Neuronal stem cell (in vitro differentiated cells): Measurements from ENCODE around the gene AFF4. TPM values are rescaled to one million over a fixed set of nuclear protein-coding genes. Genes with fewer than 3 reads are reported as not detected.
"Not testable (repeated sequence)": the region's sequence is repeated elsewhere in the genome, so short reads cannot be mapped to it uniquely, and the experiment has no call there.

Source experiments
- DNase-seq: peaks from one replicate; pipeline ENCODE4 v3.0.0-alpha.2; 2013; ENCODE audit warnings: low spot score
- H2AFZ ChIP-seq: one replicate; pipeline ENCODE4 v1.6.1; 2013; ENCODE audit warnings: mild to moderate bottlenecking, low read length, inconsistent platforms
- H2AK5ac ChIP-seq: 2 replicates; pipeline ENCODE4 v1.6.1; 2013; ENCODE audit warnings: low read depth, mild to moderate bottlenecking, inconsistent platforms, low read length, moderate library complexity, mixed read lengths
- H2BK120ac ChIP-seq: 2 replicates; pipeline ENCODE4 v1.6.1; 2013; ENCODE audit warnings: low read depth, mild to moderate bottlenecking, inconsistent platforms, low read length, moderate library complexity, mixed read lengths
- H2BK12ac ChIP-seq: one replicate; pipeline ENCODE4 v1.6.1; 2013; ENCODE audit warnings: low read length, inconsistent platforms
- H2BK15ac ChIP-seq: 2 replicates; pipeline ENCODE4 v1.6.1; 2013; ENCODE audit warnings: mild to moderate bottlenecking, low read length, inconsistent platforms, mixed read lengths
- H2BK5ac ChIP-seq: one replicate; pipeline ENCODE4 v1.6.1; 2013; ENCODE audit warnings: inconsistent platforms, mild to moderate bottlenecking, low read length, moderate library complexity
- H3K14ac ChIP-seq: one replicate; pipeline ENCODE4 v1.6.1; 2013; ENCODE audit warnings: low read length, inconsistent platforms
- H3K18ac ChIP-seq: 2 replicates; pipeline ENCODE4 v1.6.1; 2013; ENCODE audit warnings: low read length, inconsistent platforms
- H3K23ac ChIP-seq: 2 replicates; pipeline ENCODE4 v1.6.1; 2013; ENCODE audit warnings: low read depth, mild to moderate bottlenecking, mixed read lengths, low read length, inconsistent platforms; ENCODE audit not compliant: poor library complexity
- H3K27ac ChIP-seq: replicated peaks from 3 replicates; pipeline ENCODE4 v1.5.1; 2013; ENCODE audit warnings: low read length, inconsistent platforms
- H3K27me3 ChIP-seq, 3 experiments: 2 replicates each; pipeline ENCODE4 v1.6.1; 2013; ENCODE audit warnings: low read length in 3 of 3, mild to moderate bottlenecking in 2 of 3, inconsistent platforms in 1 of 3, low read depth in 1 of 3, mixed read lengths in 1 of 3, moderate library complexity in 1 of 3; ENCODE audit not compliant: control insufficient read depth in 3 of 3, insufficient read depth in 3 of 3
- H3K36me3 ChIP-seq, 2 donors: replicated peaks in 1 of 2; 2 replicates each; pipeline ENCODE4 v1.6.1; 2013; ENCODE audit warnings: low read length in 2 of 2; ENCODE audit not compliant: control insufficient read depth in 2 of 2, insufficient read depth in 2 of 2
- H3K4ac ChIP-seq: 2 replicates; pipeline ENCODE4 v1.6.1; 2013; ENCODE audit warnings: inconsistent platforms, mild to moderate bottlenecking, low read length, moderate library complexity
- H3K4me1 ChIP-seq, 2 donors: 1 replicate in 1 of 2; 2 replicates in 1 of 2; pipeline ENCODE4 v1.6.1; 2013; ENCODE audit warnings: low read length in 2 of 2, low read depth in 1 of 2; ENCODE audit not compliant: control insufficient read depth in 2 of 2, insufficient read depth in 1 of 2
- H3K4me2 ChIP-seq: one replicate; pipeline ENCODE4 v1.6.1; 2013; ENCODE audit warnings: mild to moderate bottlenecking, low read length, inconsistent platforms; ENCODE audit not compliant: insufficient read depth, poor library complexity, severe bottlenecking
- H3K4me3 ChIP-seq, 2 donors: 2 replicates each; pipeline ENCODE4 v1.5.1; 2013; ENCODE audit warnings: low read length in 2 of 2, mild to moderate bottlenecking in 2 of 2, inconsistent platforms in 1 of 2, moderate library complexity in 1 of 2
- H3K79me1 ChIP-seq: one replicate; pipeline ENCODE4 v1.6.1; 2013; ENCODE audit warnings: low read depth, mild to moderate bottlenecking, inconsistent platforms, low read length, moderate library complexity
- H3K9ac ChIP-seq: one replicate; pipeline ENCODE4 v1.6.1; 2013; ENCODE audit warnings: mild to moderate bottlenecking, low read depth, low read length, inconsistent platforms; ENCODE audit not compliant: poor library complexity
- H3K9me3 ChIP-seq, 2 donors: replicated peaks in 1 of 2; 2 replicates each; pipeline versions ENCODE3 to v1.6.1; 2013; ENCODE audit warnings: low read length in 2 of 2, mild to moderate bottlenecking in 2 of 2, inconsistent platforms in 1 of 2, low read depth in 1 of 2, mixed read lengths in 1 of 2, moderate library complexity in 1 of 2; ENCODE audit not compliant: control insufficient read depth in 2 of 2, insufficient read depth in 1 of 2
- H4K8ac ChIP-seq: one replicate; pipeline ENCODE4 v1.6.1; 2013; ENCODE audit warnings: low read depth, mild to moderate bottlenecking, inconsistent platforms, low read length, moderate library complexity
- H4K91ac ChIP-seq: one replicate; pipeline ENCODE4 v1.6.1; 2013; ENCODE audit warnings: low read length, low read depth, mild to moderate bottlenecking, inconsistent platforms; ENCODE audit not compliant: poor library complexity
- WGBS, 2 donors: extraction: QIAGEN DNeasy Blood & Tissue Kit; methylation state at CpG; one replicate each; pipeline ENCODE4 v1.1.7; 2013; ENCODE audit warnings: missing lambda C conversion rate in 2 of 2, mixed read lengths in 1 of 2; ENCODE audit not compliant: insufficient read length in 2 of 2, insufficient replicate concordance in 1 of 2; ENCODE audit errors: extremely low coverage in 2 of 2; 5-methylcytosine and 5-hydroxymethylcytosine counted together
- polyA plus RNA-seq, 2 experiments: library from polyadenylated mRNA; stranded (reverse); fragments of 200-250 nt; gene quantifications; one replicate each; pipeline ENCODE4 v1.2.3, GENCODE V29; 2013

The AFF4 gene
- 24.6 TPM for polyA plus RNA-seq (2013, experiment 1 of 2)
- polyA plus RNA-seq (2013, experiment 2 of 2), result 26.2 TPM

- no CpG with 5 or more reads among the region's 98 CpGs for WGBS, 2 donors
- peak within 1 kb of the TSS; percentile 99 for H3K9ac ChIP-seq
Observed at GRCh38 chr5:132963171-132964104, at the start of gene AFF4. AFF4 (minus strand) TSS chr5:132963634; CDS start chr5:132937189, 26,445 bp downstream.

GRCh38 chr5:133008455-133008854, 45.0 kb upstream of the AFF4 start:
- not testable (repeated sequence) for H4K91ac ChIP-seq, H3K27me3 ChIP-seq, H4K8ac ChIP-seq, H2BK12ac ChIP-seq, H3K79me1 ChIP-seq, H3K4ac ChIP-seq, H2BK120ac ChIP-seq, H3K23ac ChIP-seq, H3K14ac ChIP-seq, H3K4me3 ChIP-seq, DNase-seq, H2AK5ac ChIP-seq, H3K18ac ChIP-seq, H3K4me1 ChIP-seq, H3K27ac ChIP-seq, H2BK15ac ChIP-seq, H3K9me3 ChIP-seq, H3K9ac ChIP-seq, H2BK5ac ChIP-seq, H2AFZ ChIP-seq, H3K4me2 ChIP-seq
- no CpG with 5 or more reads among the region's 6 CpGs for WGBS, 2 donors
- peaks cover 0 to 39% of the 10 kb centered on the region in 2 donors for H3K36me3 ChIP-seq

More at GRCh38 chr5:132963171-132964104, at the start of gene AFF4:
- H4K8ac ChIP-seq, result peak within 1 kb of the TSS; percentile 17
- H3K27me3 ChIP-seq, result no peaks in the 10 kb centered on the region
- no peak within 1 kb of the TSS for H2AK5ac ChIP-seq
- peak within 1 kb of the TSS; percentile 99 for H2BK15ac ChIP-seq
- H2BK120ac ChIP-seq, result peak within 1 kb of the TSS; percentile 96
- DNase-seq, result peak; percentile 94
- no peaks in the 10 kb centered on the region for H3K9me3 ChIP-seq
- peak within 1 kb of the TSS; percentile 64 to 99 for H3K4me3 ChIP-seq
- H2BK12ac ChIP-seq, result no peak within 1 kb of the TSS
- peak within 1 kb of the TSS; percentile 96 for H2AFZ ChIP-seq
- peaks cover 0 to 3% of the 10 kb centered on the region in 2 donors for H3K4me1 ChIP-seq
- H2BK5ac ChIP-seq, result peak within 1 kb of the TSS; percentile 96
- H3K79me1 ChIP-seq, result peaks cover 6% of the 10 kb centered on the region
- H4K91ac ChIP-seq, result no peak within 1 kb of the TSS
- H3K18ac ChIP-seq, result peak within 1 kb of the TSS; percentile 99
- peak within 1 kb of the TSS; percentile 98 for H3K23ac ChIP-seq
- peak within 1 kb of the TSS; percentile 93 for H3K4ac ChIP-seq
- H3K14ac ChIP-seq, result peak within 1 kb of the TSS; percentile 97
- peak within 1 kb of the TSS; percentile 93 for H3K27ac ChIP-seq
- peak within 1 kb of the TSS; percentile 54 for H3K4me2 ChIP-seq
- H3K36me3 ChIP-seq, result peaks cover 0 to 14% of the 10 kb centered on the region in 2 donors

GRCh38 chr5:133006653-133007052, 43.2 kb upstream of the AFF4 start:
- no peak overlapping the region for H2AK5ac ChIP-seq
- H3K36me3 ChIP-seq, result peaks cover 2 to 53% of the 10 kb centered on the region in 2 donors
- H3K23ac ChIP-seq, result no peak overlapping the region

GRCh38 chr5:132999246-132999645, 35.8 kb upstream of the AFF4 start:
- H3K27me3 ChIP-seq, result no peaks in the 10 kb centered on the region
- no peak overlapping the region for H3K27ac ChIP-seq
- no peak overlapping the region for H3K9ac ChIP-seq
- H3K23ac ChIP-seq, result no peak overlapping the region
- peaks cover 4 to 52% of the 10 kb centered on the region in 2 donors for H3K36me3 ChIP-seq
- no peak overlapping the region for H4K8ac ChIP-seq
- H3K4me2 ChIP-seq, result no peak overlapping the region
- no peak overlapping the region for H2AK5ac ChIP-seq
- no peaks in the 10 kb centered on the region for H3K79me1 ChIP-seq
- no peak overlapping the region for H2BK12ac ChIP-seq
- H2BK5ac ChIP-seq, result no peak overlapping the region
- H2BK15ac ChIP-seq, result no peak overlapping the region
- no peaks in the 10 kb centered on the region for H3K4me1 ChIP-seq
- no peak overlapping the region for H4K91ac ChIP-seq
- no peak overlapping the region for H2BK120ac ChIP-seq
- no peak overlapping the region for H3K18ac ChIP-seq
- no peak overlapping the region for H3K4ac ChIP-seq
- H3K14ac ChIP-seq, result no peak overlapping the region
- no peaks in the 10 kb centered on the region for H3K9me3 ChIP-seq
- no peak overlapping the region for H3K4me3 ChIP-seq
- H2AFZ ChIP-seq, result no peak overlapping the region
- no CpG with 5 or more reads among the region's 2 CpGs for WGBS, 2 donors
- DNase-seq, result no peak

More at GRCh38 chr5:133006653-133007052, 43.2 kb upstream of the AFF4 start:
- no peak overlapping the region for H3K27ac ChIP-seq
- no peak for DNase-seq
- H3K9me3 ChIP-seq, result no peaks in the 10 kb centered on the region
- H4K8ac ChIP-seq, result no peak overlapping the region
- no peak overlapping the region for H3K4ac ChIP-seq
- no peak overlapping the region for H2BK12ac ChIP-seq
- no CpG with 5 or more reads among the region's 1 CpG for WGBS, 2 donors
- H2BK5ac ChIP-seq, result no peak overlapping the region
- no peaks in the 10 kb centered on the region for H3K4me1 ChIP-seq
- H3K4me2 ChIP-seq, result no peak overlapping the region
- H3K4me3 ChIP-seq, result no peak overlapping the region
- no peak overlapping the region for H3K18ac ChIP-seq
- H3K79me1 ChIP-seq, result no peaks in the 10 kb centered on the region
- no peaks in the 10 kb centered on the region for H3K27me3 ChIP-seq
- H2BK120ac ChIP-seq, result no peak overlapping the region
- no peak overlapping the region for H3K14ac ChIP-seq
- no peak overlapping the region for H2BK15ac ChIP-seq
- H3K9ac ChIP-seq, result no peak overlapping the region
- H2AFZ ChIP-seq, result no peak overlapping the region
- no peak overlapping the region for H4K91ac ChIP-seq
